PFSK-1 (cell line): Measurements from ENCODE around the gene IGF2BP3.

Experiments used
- FOXP2 ChIP-seq: optimal IDR thresholded peaks from 2 replicates; pipeline ENCODE3; 2011; ENCODE audit warnings: borderline replicate concordance, control low read depth, inconsistent platforms; ENCODE audit not compliant: insufficient read depth; ENCODE audit errors: extremely low read length, extremely low read depth
- POLR2AphosphoS5 ChIP-seq: IDR thresholded peaks from 2 replicates; pipeline ENCODE4 v1.6.1; 2012; ENCODE audit warnings: low read depth, mild to moderate bottlenecking, control low read depth, low read length, moderate library complexity
- REST ChIP-seq, 2 experiments: IDR thresholded peaks; 2 replicates each; pipeline versions ENCODE4 v1.6.1 to v1.8.0; 2011 to 2012; ENCODE audit warnings: low read depth in 2 of 2, low read length in 2 of 2, control low read depth in 1 of 2, inconsistent platforms in 1 of 2, mild to moderate bottlenecking in 1 of 2, moderate library complexity in 1 of 2; ENCODE audit not compliant: insufficient read depth in 1 of 2
- SIN3A ChIP-seq: IDR thresholded peaks from 2 replicates; pipeline ENCODE4 v1.6.1; 2012; ENCODE audit warnings: mild to moderate bottlenecking, low read length, moderate library complexity, borderline replicate concordance; ENCODE audit not compliant: insufficient read depth
- TAF1 ChIP-seq: IDR thresholded peaks from 2 replicates; pipeline ENCODE4 v1.6.1; 2012; ENCODE audit warnings: low read length, control low read depth, borderline replicate concordance; ENCODE audit not compliant: insufficient read depth

The IGF2BP3 gene

DNA sequence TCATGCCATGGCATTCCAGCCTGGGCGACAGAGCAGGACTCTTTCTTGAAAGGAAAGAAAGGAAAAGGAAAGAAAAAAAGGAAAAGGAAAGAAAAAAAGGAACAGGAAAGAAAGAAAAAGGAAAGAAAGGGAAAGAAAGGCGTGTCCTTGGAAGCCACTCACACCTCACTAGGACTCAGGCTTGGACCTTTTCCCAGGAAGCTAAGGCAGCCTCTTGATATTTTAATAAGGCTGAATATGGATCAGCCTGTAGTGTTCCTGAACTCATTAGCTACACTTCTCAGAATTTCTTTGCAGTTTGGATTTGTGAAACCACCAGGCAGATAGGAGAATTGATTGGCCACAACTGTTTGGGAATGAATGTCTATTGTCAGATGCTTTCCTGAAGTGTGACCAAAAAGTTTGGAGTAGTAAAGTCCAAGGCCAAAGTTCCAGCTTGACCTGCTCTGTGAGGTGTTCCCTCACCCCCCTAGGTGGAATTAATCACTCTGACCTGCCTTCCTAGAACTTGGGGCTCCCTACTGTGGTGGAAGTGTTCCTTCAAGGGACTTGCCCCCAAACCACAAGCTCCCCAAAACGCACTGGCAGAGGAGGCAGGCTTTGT, 178.2 kb downstream of the IGF2BP3 start:
- no peak for TF ChIP-seq TAF1
- TF ChIP-seq POLR2AphosphoS5: no peak
- no peak for TF ChIP-seq SIN3A
- TF ChIP-seq FOXP2: no peak
- TF ChIP-seq REST (IDR thresholded peaks at IDR 0.05; ENCODE audit: insufficient read depth in 1 of 2, low read depth in 2 of 2, low read length in 2 of 2): no peak

DNA sequence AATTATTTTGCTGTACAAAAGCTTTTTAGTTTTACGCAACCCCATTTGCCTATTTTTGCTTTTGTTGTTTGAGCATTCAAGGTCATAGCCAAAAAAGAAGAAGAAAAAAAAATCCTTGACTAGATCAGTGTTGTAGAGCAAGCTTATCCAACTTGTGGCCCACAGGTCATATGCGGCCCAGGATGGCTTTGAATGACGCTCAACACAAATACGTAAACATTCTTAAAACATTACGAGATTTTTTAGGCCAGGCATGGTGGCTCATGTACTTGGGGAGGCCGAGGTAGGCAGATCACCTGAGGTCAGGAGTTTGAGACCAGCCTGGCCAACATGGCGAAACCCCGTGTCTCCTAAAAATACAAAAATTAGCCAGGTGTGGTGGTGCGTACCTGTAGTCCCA, 179.3 kb downstream of the IGF2BP3 start:
- TF ChIP-seq FOXP2 (no peak), SIN3A (no peak), REST (IDR thresholded peaks at IDR 0.05; ENCODE audit: insufficient read depth in 1 of 2, low read depth in 2 of 2, low read length in 2 of 2) (no peak), POLR2AphosphoS5 (no peak), TAF1 (no peak)

- TF ChIP-seq POLR2AphosphoS5: no peak
- no peak for TF ChIP-seq TAF1
- TF ChIP-seq FOXP2: no peak
- TF ChIP-seq REST (IDR thresholded peaks at IDR 0.05; ENCODE audit: insufficient read depth in 1 of 2, low read depth in 2 of 2, low read length in 2 of 2): no peak
- TF ChIP-seq SIN3A: no peak
These were observed 182.7 kb downstream of the IGF2BP3 start for GRCh38 chr7:23287612-23288011.

- TF ChIP-seq FOXP2: no peak
- no peak for TF ChIP-seq TAF1
- TF ChIP-seq SIN3A: no peak
- no peak for TF ChIP-seq REST (IDR thresholded peaks at IDR 0.05; ENCODE audit: insufficient read depth in 1 of 2, low read depth in 2 of 2, low read length in 2 of 2)
- no peak for TF ChIP-seq POLR2AphosphoS5
These were observed 184.3 kb downstream of the IGF2BP3 start for GRCh38 chr7:23285657-23286646.
